ENCODE measurements around the gene CDCA3. TPM values are rescaled to one million over a fixed set of nuclear protein-coding genes. Genes with fewer than 3 reads are reported as not detected.
"Not testable (repeated sequence)": the region's sequence is repeated elsewhere in the genome, so short reads cannot be mapped to it uniquely, and the experiment has no call there.

The CDCA3 gene
- total RNA-seq, 4 donors from 2014 or later, result 1.2 to 2.9 (median 1.5) TPM

GRCh38 chr12:6871052-6871957 lies 20.2 kb upstream of the CDCA3 start:
- peaks cover 46 to 74% (median 62%) of the 10 kb centered on the region in 4 donors for H3K4me1 ChIP-seq
- peak overlapping the region; percentile 86 to 89 (median 88) for H3K27ac ChIP-seq (replicated peaks in 1 of 4)
- TF ChIP-seq POLR2AphosphoS5 (IDR thresholded peaks at IDR 0.05) (no peak), EP300 (IDR thresholded peaks at IDR 0.05) (no peak), CTCF (IDR thresholded peaks at IDR 0.05) (no peak), POLR2A (IDR thresholded peaks at IDR 0.05; ENCODE audit: low read depth) (no peak)
- H3K4me3 ChIP-seq, result peak overlapping the region; percentile 65 to 88 (median 70)
- peaks cover 11 to 30% (median 24%) of the 10 kb centered on the region in 4 donors for H3K36me3 ChIP-seq
- H3K9me3 ChIP-seq, result no peaks in the 10 kb centered on the region
- no peak for DNase-seq (ENCODE audit: extremely low spot score)
- 67% methylated on average over 11 of the region's 12 CpGs for WGBS
- intact Hi-C loops (cut with DNase I), result loop anchor here (5.0 kb wide), 2 partner anchors 96 to 241 kb away; no protein-coding TSS in a partner anchor
- no peaks in the 10 kb centered on the region for H3K27me3 ChIP-seq

GRCh38 chr12:6870304-6870703 lies 19.2 kb upstream of the CDCA3 start:
- intact Hi-C loops (cut with DNase I), result loop anchor here (5.0 kb wide), 2 partner anchors 97 to 242 kb away; no protein-coding TSS in a partner anchor
- H3K9me3 ChIP-seq; DNase-seq (ENCODE audit: extremely low spot score); H3K4me3 ChIP-seq; H3K27me3 ChIP-seq: not testable (repeated sequence)
- Histone ChIP-seq H3K27ac (replicated peaks in 1 of 4) (peak overlapping the region in 3 of 4 donors; percentile 98 to 99 (median 99)), H3K4me1 (peaks cover 46 to 74% (median 63%) of the 10 kb centered on the region in 4 donors), H3K36me3 (peaks cover 11 to 35% (median 33%) of the 10 kb centered on the region in 4 donors)
- whole genome bisulfite sequencing, result 57% methylated on average over 4 of the region's 4 CpGs

- intact Hi-C loops (cut with DNase I), result loop anchor here (5.0 kb wide), 2 partner anchors 98 to 243 kb away; no protein-coding TSS in a partner anchor
- 28% methylated on average over 12 of the region's 12 CpGs for WGBS
- H3K4me3 ChIP-seq, result peak overlapping the region; percentile 80 to 97 (median 86)
These were observed 18.2 kb upstream of the CDCA3 start for GRCh38 chr12:6869049-6870021.

GRCh38 chr12:6868211-6869048 lies 17.3 kb upstream of the CDCA3 start:
- intact Hi-C loops (cut with DNase I), result no loop called here
- 6% methylated on average over 22 of the region's 22 CpGs for WGBS
- H3K36me3 ChIP-seq, result peaks cover 21 to 53% (median 51%) of the 10 kb centered on the region in 4 donors
- no peak for DNase-seq (ENCODE audit: extremely low spot score)
- H3K4me3 ChIP-seq, result peak overlapping the region; percentile 80 to 97 (median 86)
- H3K27me3 ChIP-seq, result no peaks in the 10 kb centered on the region
- H3K9me3 ChIP-seq, result no peaks in the 10 kb centered on the region
- TF ChIP-seq EP300 (IDR thresholded peaks at IDR 0.05), result no peak
- H3K4me1 ChIP-seq, result peaks cover 41 to 59% (median 51%) of the 10 kb centered on the region in 4 donors
- peak overlapping the region; percentile 98 to 99 (median 98) for H3K27ac ChIP-seq (replicated peaks in 1 of 4)

More at GRCh38 chr12:6869049-6870021, 18.2 kb upstream of the CDCA3 start:
- peak; percentile 96 for DNase-seq (ENCODE audit: extremely low spot score)
- Histone ChIP-seq H3K36me3 (peaks cover 14 to 44% (median 42%) of the 10 kb centered on the region in 4 donors), H3K27ac (replicated peaks in 1 of 4) (peak overlapping the region; percentile 98 to 99 (median 98)), H3K9me3 (no peaks in the 10 kb centered on the region), H3K27me3 (no peaks in the 10 kb centered on the region), H3K4me1 (peaks cover 46 to 68% (median 59%) of the 10 kb centered on the region in 4 donors)
- TF ChIP-seq POLR2AphosphoS5 (IDR thresholded peaks at IDR 0.05) (peak in 1 of 2 donors; percentile 64), EP300 (IDR thresholded peaks at IDR 0.05) (no peak), POLR2A (IDR thresholded peaks at IDR 0.05; ENCODE audit: low read depth) (no peak), CTCF (IDR thresholded peaks at IDR 0.05) (peak; percentile 80 to 95 (median 92))
